NK-92 (cell line): Measurements from ENCODE around the gene CCDC85A.

Experiments
- DNase-seq: peaks from one replicate; lab custom pipeline; 2025; ENCODE audit not compliant: unreplicated experiment; lab: John Stamatoyannopoulos, UW

The CCDC85A gene

GRCh38 chr2:56292951-56293350 is 109.2 kb downstream of the CCDC85A start:
- no peak for DNase-seq

- no peak for DNase-seq
Observed at GRCh38 chr2:56295666-56296065, 111.9 kb downstream of the CCDC85A start.

DNA sequence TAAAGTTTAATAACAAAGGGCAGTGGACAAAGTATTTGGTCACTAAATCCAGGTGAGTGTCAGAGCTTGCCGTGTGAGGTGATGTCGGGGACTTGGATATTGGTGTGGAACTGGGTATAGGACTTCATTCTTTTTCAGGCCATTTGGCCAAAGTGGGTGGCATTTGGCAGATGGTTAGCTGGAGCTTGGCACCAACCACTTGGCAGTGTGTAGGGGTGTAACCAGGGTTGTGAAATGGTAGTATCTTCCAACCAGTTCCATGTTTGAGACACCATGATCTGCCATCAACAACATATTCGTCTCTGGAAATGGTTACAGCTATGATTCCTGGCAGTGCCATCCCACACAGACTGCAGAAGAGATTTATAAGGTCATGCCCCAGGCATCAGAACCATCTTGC is 113.9 kb downstream of the CCDC85A start:
- DNase-seq: no peak

GRCh38 chr2:56299171-56299691 is 115.4 kb downstream of the CCDC85A start:
- DNase-seq: no peak

GRCh38 chr2:56309626-56310170 is 125.9 kb downstream of the CCDC85A start:
- DNase-seq: no peak

DNA sequence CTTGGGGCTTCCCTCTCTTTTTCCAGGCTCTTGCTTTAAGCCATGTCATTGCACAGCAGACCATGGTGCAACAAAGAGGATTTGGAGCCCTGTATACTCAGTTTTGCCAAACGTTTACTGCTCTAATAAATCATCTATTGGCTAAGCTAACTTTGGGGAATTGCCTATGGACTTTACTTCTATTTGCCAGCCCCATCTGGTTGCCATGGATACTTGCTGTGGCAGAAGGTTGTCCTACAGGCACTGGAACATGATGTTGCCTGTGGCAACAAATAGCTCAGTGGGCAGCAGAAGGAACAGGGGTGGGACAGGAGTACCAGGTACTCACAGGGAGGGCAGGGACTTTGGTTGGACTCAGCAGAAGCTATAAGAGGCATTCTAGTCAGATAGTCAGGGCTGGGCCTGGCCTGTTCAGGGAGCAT is 129.7 kb downstream of the CCDC85A start:
- no peak for DNase-seq

GRCh38 chr2:56314371-56314770 is 130.6 kb downstream of the CCDC85A start:
- DNase-seq: no peak

- DNase-seq: no peak
Observed at GRCh38 chr2:56314796-56315195, 131.0 kb downstream of the CCDC85A start.

GRCh38 chr2:56315376-56315775 is 131.6 kb downstream of the CCDC85A start:
- DNase-seq: no peak

DNA sequence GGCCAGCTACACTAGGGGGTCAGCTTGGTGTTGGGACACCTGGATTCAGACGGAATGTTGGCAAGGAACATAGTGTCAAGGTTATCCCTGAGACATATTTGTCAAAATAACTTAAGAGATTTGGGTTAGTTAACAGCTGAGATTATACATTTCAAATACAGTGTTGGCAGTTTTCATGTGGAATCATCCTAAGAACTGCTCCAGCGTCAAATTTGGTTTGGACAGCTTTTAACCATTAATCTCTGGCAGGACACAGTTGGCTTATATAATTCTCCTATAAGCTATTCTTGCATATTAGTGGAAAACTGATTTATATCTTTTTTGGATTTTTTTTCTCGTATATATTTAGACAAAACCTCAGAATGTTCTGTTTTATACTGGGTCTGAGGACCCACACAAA is 132.2 kb downstream of the CCDC85A start:
- DNase-seq: no peak

- DNase-seq: no peak
Observed at GRCh38 chr2:56318147-56318546, 134.4 kb downstream of the CCDC85A start.

GRCh38 chr2:56325661-56326345 is 142.0 kb downstream of the CCDC85A start:
- no peak for DNase-seq

DNA sequence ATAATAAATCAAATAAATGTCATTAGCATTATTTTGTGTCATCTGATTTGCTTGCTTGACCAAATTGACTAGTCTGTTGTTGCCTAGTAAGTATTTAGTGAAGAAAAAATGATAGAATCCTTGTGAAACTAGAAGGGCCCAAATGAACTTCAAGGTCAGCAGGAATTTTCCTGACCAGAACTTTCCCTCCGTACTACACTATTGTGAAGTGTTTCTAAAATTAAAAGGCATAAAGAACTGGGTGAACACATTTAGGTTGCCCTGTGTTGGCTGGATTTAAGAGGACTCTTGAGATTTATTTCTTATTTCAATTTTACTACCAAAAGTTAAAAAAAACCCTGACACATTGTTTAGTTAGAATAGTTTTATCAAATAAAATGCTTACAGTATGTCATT is 142.6 kb downstream of the CCDC85A start:
- DNase-seq: no peak

DNA sequence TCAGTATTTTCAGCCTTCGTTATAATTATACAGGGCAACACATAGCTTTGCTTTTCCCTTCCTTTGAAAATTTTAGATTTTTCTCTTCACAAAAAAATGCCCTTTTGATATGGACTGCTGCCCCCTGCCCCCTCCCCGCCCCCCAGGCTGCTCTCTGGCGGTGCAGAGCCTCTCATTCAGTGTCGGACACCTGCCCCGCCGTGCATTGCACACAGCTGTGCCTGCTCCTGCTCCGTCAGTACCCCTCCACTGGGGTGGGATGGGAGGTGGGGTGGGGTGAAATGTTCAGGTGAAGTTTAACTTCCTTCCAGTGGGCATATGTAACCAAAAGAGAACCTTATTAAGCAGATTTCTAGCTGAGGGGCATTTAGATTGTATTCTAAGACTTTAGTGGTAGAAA is 148.0 kb downstream of the CCDC85A start:
- no peak for DNase-seq

DNA sequence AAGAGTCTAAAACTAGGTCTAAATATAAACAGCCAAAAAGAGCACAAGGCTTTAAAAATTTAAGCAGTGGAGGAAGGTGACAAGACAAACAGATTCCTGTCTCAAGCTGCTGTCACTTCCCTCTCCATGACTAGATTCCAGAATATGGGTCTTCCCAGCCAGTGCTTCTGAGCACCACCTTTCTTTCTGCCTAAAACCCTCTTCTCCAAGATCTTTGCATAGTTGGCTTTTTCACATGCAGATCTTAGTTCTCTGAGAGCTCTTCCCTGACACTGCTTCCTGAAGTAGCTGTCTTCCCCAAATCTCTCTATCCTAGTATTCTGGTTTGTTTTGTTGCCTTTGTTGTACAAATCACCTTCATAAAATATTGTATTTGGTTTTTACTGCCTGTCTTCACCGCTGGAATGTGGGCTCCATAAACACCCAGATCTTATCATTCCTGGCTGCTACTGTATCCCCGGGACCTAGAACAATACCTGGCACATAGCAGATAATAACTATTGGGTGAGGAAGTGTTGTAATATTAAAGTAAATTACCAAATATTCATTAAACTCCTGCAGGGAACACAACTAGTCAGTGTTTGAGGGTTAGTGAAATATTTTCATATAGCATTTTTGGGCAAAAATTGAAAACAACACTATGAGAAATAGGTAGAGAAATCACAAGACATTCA is 150.2 kb downstream of the CCDC85A start:
- DNase-seq: no peak

- DNase-seq: no peak
Observed at GRCh38 chr2:56334622-56335021, 150.8 kb downstream of the CCDC85A start.

- DNase-seq: no peak
Observed at GRCh38 chr2:56335101-56335500, 151.3 kb downstream of the CCDC85A start.

DNA sequence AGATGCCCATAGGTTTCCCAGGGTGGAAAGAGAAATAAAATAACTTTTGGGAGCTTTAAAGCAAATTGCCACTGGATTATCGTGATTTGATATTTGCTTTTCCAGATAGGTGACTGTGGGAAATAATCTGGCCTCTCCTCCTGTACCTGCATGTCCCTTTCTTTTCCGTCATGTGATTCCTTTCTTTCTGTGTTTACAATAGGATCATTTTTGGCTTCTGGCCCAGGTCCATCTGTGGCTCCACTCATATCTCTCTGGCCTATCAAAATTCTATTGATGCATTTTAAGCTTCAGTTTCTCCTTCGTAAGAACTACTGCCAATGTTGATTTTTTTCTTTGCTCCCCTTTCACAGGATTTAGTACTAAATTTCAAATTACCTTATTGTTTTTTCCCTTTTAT is 153.6 kb downstream of the CCDC85A start:
- DNase-seq: no peak

- DNase-seq: no peak
Observed at GRCh38 chr2:56338232-56338631, 154.4 kb downstream of the CCDC85A start.

DNA sequence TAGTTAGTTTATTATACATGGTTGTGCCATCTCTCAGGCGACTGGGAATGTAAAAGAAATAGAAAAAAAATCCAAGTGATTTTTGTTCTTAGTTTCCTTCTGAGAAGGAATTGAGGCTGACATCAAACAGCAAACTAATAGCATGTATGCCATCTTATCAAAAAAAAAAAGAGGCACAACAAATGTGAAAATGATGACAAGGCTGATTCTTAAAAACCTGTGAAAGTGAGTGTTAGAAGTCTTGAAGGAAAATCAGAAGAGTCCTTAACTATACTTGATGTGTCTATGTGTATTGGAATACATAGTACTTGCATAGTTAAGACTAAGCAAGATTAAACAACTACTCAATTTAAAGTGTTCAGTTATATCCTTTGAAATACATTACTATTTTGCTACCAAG is 161.0 kb downstream of the CCDC85A start:
- DNase-seq: no peak

DNA sequence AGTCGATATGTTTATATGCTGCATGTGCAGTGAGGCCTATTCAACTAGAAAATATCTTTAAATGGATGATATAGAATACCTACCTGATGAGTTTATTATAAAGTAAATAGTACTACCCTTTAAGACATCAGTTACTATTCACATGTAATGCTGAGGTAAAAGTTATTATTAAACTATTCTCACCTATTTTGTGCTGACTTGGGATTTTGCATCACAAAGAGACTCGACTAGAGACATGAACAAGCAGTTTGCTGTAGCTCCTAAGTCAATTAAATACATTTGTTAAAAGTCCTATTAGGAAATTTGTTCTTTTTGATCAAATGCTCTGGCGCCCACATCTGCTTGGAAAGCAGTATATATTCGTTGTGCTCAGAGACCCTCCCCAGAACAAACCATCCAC is 164.1 kb downstream of the CCDC85A start:
- no peak for DNase-seq
